GM12878 (cell line): ENCODE data around the gene CA5A. TPM values are rescaled to one million over a fixed set of nuclear protein-coding genes. Genes with fewer than 3 reads are reported as not detected.

Experiments used
- CBX5 ChIP-seq: sonication (generic); IDR thresholded peaks from 2 replicates; pipeline ENCODE4 v1.6.1; 2016; ENCODE audit warnings: low read depth, moderate library complexity, mild to moderate bottlenecking, inconsistent platforms
- CREB1 ChIP-seq: IDR thresholded peaks from 2 replicates; pipeline ENCODE4 v1.6.1; 2012; ENCODE audit warnings: low read depth, mild to moderate bottlenecking, inconsistent platforms
- CREM ChIP-seq: IDR thresholded peaks from 2 replicates; pipeline ENCODE4 v1.6.1; 2014; ENCODE audit warnings: antibody characterized with exemption, low read depth
- EED ChIP-seq: sonication (generic); IDR thresholded peaks from 2 replicates; pipeline ENCODE4 v1.6.1; 2016; ENCODE audit warnings: antibody characterized with exemption, low read depth
- EP300 ChIP-seq, 2 experiments: fragments of 150-350 bp in 1 of 2; IDR thresholded peaks; 2 replicates each; pipeline ENCODE4 v1.6.1; 2011 to 2012; ENCODE audit warnings: low read depth in 2 of 2, low read length in 2 of 2, borderline replicate concordance in 1 of 2, improper control_type of control experiment in 1 of 2, inconsistent platforms in 1 of 2; ENCODE audit not compliant: control insufficient read depth in 1 of 2
- ESRRA ChIP-seq: IDR thresholded peaks from 2 replicates; pipeline ENCODE4 v1.6.1; 2012; ENCODE audit warnings: mild to moderate bottlenecking, low read length, improper control_type of control experiment
- EZH2 ChIP-seq: IDR thresholded peaks from 2 replicates; pipeline ENCODE4 v1.6.1; 2012; ENCODE audit warnings: low read depth, mild to moderate bottlenecking, control low read depth, inconsistent platforms, low read length, borderline replicate concordance; ENCODE audit not compliant: control insufficient read depth
- GATAD2B ChIP-seq: fragments of 450-650 bp; conservative IDR thresholded peaks from 2 replicates; pipeline ENCODE4 v1.6.1; 2017; ENCODE audit warnings: low read depth, mild to moderate bottlenecking, moderate library complexity
- HSF1 ChIP-seq: fragments of 150-350 bp; IDR thresholded peaks from 2 replicates; pipeline ENCODE4 v1.6.1; 2014; ENCODE audit warnings: mild to moderate bottlenecking, low read depth, low read length
- KLF5 ChIP-seq: fragments of 450-650 bp; IDR thresholded peaks from 2 replicates; pipeline ENCODE4 v1.6.1; 2014; ENCODE audit warnings: mild to moderate bottlenecking; ENCODE audit not compliant: partially characterized antibody
- MLLT1 ChIP-seq: fragments of 450-650 bp; IDR thresholded peaks from 2 replicates; pipeline ENCODE4 v1.6.1; 2016; ENCODE audit warnings: mild to moderate bottlenecking
- MTA2 ChIP-seq: fragments of 450-650 bp; IDR thresholded peaks from 2 replicates; pipeline ENCODE4 v1.6.1; 2016; ENCODE audit warnings: low read depth, mild to moderate bottlenecking, moderate library complexity
- MTA3 ChIP-seq: IDR thresholded peaks from 2 replicates; pipeline ENCODE4 v1.6.1; 2012; ENCODE audit warnings: low read length, inconsistent platforms, borderline replicate concordance
- NR2C1 ChIP-seq: fragments of 450-650 bp; IDR thresholded peaks from 2 replicates; pipeline ENCODE4 v1.6.1; 2017; ENCODE audit warnings: antibody characterized with exemption, mild to moderate bottlenecking, moderate library complexity
- NR2C2 ChIP-seq: IDR thresholded peaks from 2 replicates; pipeline ENCODE4 v1.6.1; 2011; ENCODE audit warnings: borderline replicate concordance, low read depth; ENCODE audit not compliant: control insufficient read depth, insufficient read length
- NRF1 ChIP-seq: conservative IDR thresholded peaks from 2 replicates; pipeline ENCODE4 v1.6.1; 2011; ENCODE audit warnings: mild to moderate bottlenecking, low read depth, low read length, improper control_type of control experiment
- RBBP5 ChIP-seq: fragments of 200-600 bp; sonication (generic); conservative IDR thresholded peaks from 2 replicates; pipeline ENCODE4 v1.6.1; 2016
- SKIL ChIP-seq: fragments of 450-650 bp; IDR thresholded peaks from 2 replicates; pipeline ENCODE4 v1.6.1; 2017; ENCODE audit warnings: mild to moderate bottlenecking, low read depth, inconsistent platforms; ENCODE audit not compliant: poor library complexity, severe bottlenecking
- SMAD5 ChIP-seq: IDR thresholded peaks from 2 replicates; pipeline ENCODE4 v1.6.1; 2016; ENCODE audit warnings: antibody characterized with exemption, low read depth
- SP1 ChIP-seq: IDR thresholded peaks from one replicate; pipeline ENCODE4 v1.6.1; 2011; ENCODE audit warnings: low read depth, low read length
- ZBED1 ChIP-seq: IDR thresholded peaks from 2 replicates; pipeline ENCODE4 v1.6.1; 2016; ENCODE audit warnings: borderline replicate concordance
- ZZZ3 ChIP-seq: IDR thresholded peaks from 2 replicates; pipeline ENCODE4 v1.6.1; 2011; ENCODE audit warnings: low read depth; ENCODE audit not compliant: control insufficient read depth, insufficient read length
- polyA plus RNA-seq, 11 experiments: library from polyadenylated mRNA; depleted of rRNA in 4 of 11; unstranded in 6 of 11; stranded (reverse) in 5 of 11; fragments of >200 nt; fragmentation: Nextera tagmentation in 4 of 11; fragmentation: Illumina TruSeq in 1 of 11; extraction: Ambion mirVana in 4 of 11; extraction: Trizol in 1 of 11; gene quantifications; 1 replicate in 1 of 11; 2 replicates in 10 of 11; pipeline versions ENCODE4 v1.2.1 to v1.2.3, GENCODE V29; 2011 to 2016; ENCODE audit warnings: inconsistent platforms in 2 of 11, missing spikeins in 2 of 11, low read depth in 1 of 11
- total RNA-seq, 4 experiments: library from RNA; depleted of rRNA in 3 of 4; stranded (reverse); fragments of >200 nt in 3 of 4; fragmentation: Illumina TruSeq in 1 of 4; extraction: Trizol in 1 of 4; gene quantifications; 2 replicates each; pipeline versions ENCODE4 v1.2.1 to v1.2.3, GENCODE V29; 2013 to 2021

CA5A gene
- total and polyA plus RNA-seq, 10 of the 15 experiments (the other 5 are each of a cell fraction or from before 2014, with no cell fraction given): not detected

GRCh38 chr16:87956365-87957231 lies 20.3 kb upstream of the CA5A start (continued):
- TF ChIP-seq EZH2 (no peak), MTA3 (no peak), ZZZ3 (no peak), KLF5 (no peak), ESRRA (no peak), CREM (peak; percentile 91), NR2C1 (no peak), ZBED1 (no peak), MTA2 (0 out of 2 replicates have a peak, but pooled peaks have one; percentile 16), EP300 (IDR thresholded peaks at IDR 0.05; ENCODE audit: borderline replicate concordance in 1 of 2, control insufficient read depth in 1 of 2, low read depth in 2 of 2, low read length in 2 of 2) (peak; percentile 45 to 62; a peak in 1 of 4 replicates), SMAD5 (no peak), HSF1 (no peak), EED (peak; percentile 51; the same call in 1 of the 2 replicates), MLLT1 (peak; percentile 74), GATAD2B (no peak), RBBP5 (no peak), CREB1 (peak; percentile 96), SKIL (no peak), CBX5 (no peak), NR2C2 (no peak), SP1 (no peak), NRF1 (no peak)
